C4-2B (cell line): ENCODE data around the gene GUCA2B.

Experiments
- H3K27ac ChIP-seq: fragments of 450-650 bp; 2 replicates; pipeline ENCODE4 v1.5.1; 2017
- CTCF ChIP-seq: fragments of 450-650 bp; conservative IDR thresholded peaks from 2 replicates; pipeline ENCODE4 v1.5.1; 2017; ENCODE audit warnings: mild to moderate bottlenecking
- ZFX ChIP-seq: fragments of 450-650 bp; IDR thresholded peaks from 2 replicates; pipeline ENCODE4 v1.6.1; 2017

GUCA2B gene

GRCh38 chr1:42152907-42153600, at the start of gene GUCA2B:
Gene GUCA2B, plus strand, starts transcription at chr1:42153410. Its CDS starts 41 bp downstream, at chr1:42153451.
- no peak for TF ChIP-seq CTCF
- TF ChIP-seq ZFX = no peak
- H3K27ac ChIP-seq = no peak within 1 kb of the TSS

- TF ChIP-seq CTCF (no peak), ZFX (no peak)
- H3K27ac ChIP-seq = no peak overlapping the region
These were observed 48.2 kb upstream of the GUCA2B start for GRCh38 chr1:42105025-42105424.

- no peak overlapping the region for H3K27ac ChIP-seq
- TF ChIP-seq ZFX (no peak), CTCF (no peak)
These were observed 44.9 kb upstream of the GUCA2B start for GRCh38 chr1:42108309-42108708.

GRCh38 chr1:42109600-42109999, 43.6 kb upstream of the GUCA2B start:
- H3K27ac ChIP-seq = no peak overlapping the region
- TF ChIP-seq ZFX (no peak), CTCF (no peak)

- H3K27ac ChIP-seq = no peak overlapping the region
- TF ChIP-seq CTCF = no peak
- no peak for TF ChIP-seq ZFX
These were observed 39.0 kb upstream of the GUCA2B start for GRCh38 chr1:42114229-42114628.

- H3K27ac ChIP-seq = no peak overlapping the region
- TF ChIP-seq CTCF (no peak), ZFX (no peak)
These were observed 36.0 kb upstream of the GUCA2B start for GRCh38 chr1:42117214-42117613.

GRCh38 chr1:42118125-42118524, 35.1 kb upstream of the GUCA2B start:
- H3K27ac ChIP-seq = no peak overlapping the region
- no peak for TF ChIP-seq ZFX
- TF ChIP-seq CTCF = no peak
